ENCODE data around the gene DDX27.
A peak's percentile ranks its signal among the peaks of the same experiment; 100 is the strongest.

DDX27 gene

GRCh38 chr20:49262444-49262843, 43.2 kb downstream of the DDX27 start:
- Histone ChIP-seq H3K9ac (ENCODE audit: low read depth in 1 of 2, low read length in 2 of 2) (no peak overlapping the region), H3K27me3 (ENCODE audit: control insufficient read depth in 1 of 2, insufficient read depth in 2 of 2, low read length in 2 of 2) (no peaks in the 10 kb centered on the region), H3K4me1 (ENCODE audit: control insufficient read depth in 1 of 2, insufficient read depth in 2 of 2, low read length in 2 of 2) (peaks cover 5 to 14% of the 10 kb centered on the region in 2 donors), H3K9me3 (ENCODE audit: control insufficient read depth in 1 of 2, low read length in 2 of 2) (no peaks in the 10 kb centered on the region), H3K27ac (ENCODE audit: low read depth, low read length) (no peak overlapping the region), H3K4me3 (ENCODE audit: low read depth in 1 of 2, low read length in 2 of 2) (no peak overlapping the region), H3K36me3 (ENCODE audit: control insufficient read depth in 1 of 2, insufficient read depth in 2 of 2, low read length in 2 of 2) (peaks cover 23 to 71% of the 10 kb centered on the region in 2 donors)

- H3K36me3 ChIP-seq (ENCODE audit: control insufficient read depth in 1 of 2, insufficient read depth in 2 of 2, low read length in 2 of 2), result peaks cover 39 to 68% of the 10 kb centered on the region in 2 donors
- no peak overlapping the region for H3K27ac ChIP-seq (ENCODE audit: low read depth, low read length)
These were observed 48.1 kb downstream of the DDX27 start for GRCh38 chr20:49267327-49267726.

GRCh38 chr20:49268600-49269365, 49.6 kb downstream of the DDX27 start:
- peak overlapping the region in 1 of 2 donors; percentile 16 for H3K4me3 ChIP-seq (ENCODE audit: low read depth in 1 of 2, low read length in 2 of 2)
- peaks cover 32 to 64% of the 10 kb centered on the region in 2 donors for H3K36me3 ChIP-seq (ENCODE audit: control insufficient read depth in 1 of 2, insufficient read depth in 2 of 2, low read length in 2 of 2)
- H3K9ac ChIP-seq (ENCODE audit: low read depth in 1 of 2, low read length in 2 of 2), result no peak overlapping the region
- H3K4me1 ChIP-seq (ENCODE audit: control insufficient read depth in 1 of 2, insufficient read depth in 2 of 2, low read length in 2 of 2), result peaks cover 25 to 32% of the 10 kb centered on the region in 2 donors
- H3K27me3 ChIP-seq (ENCODE audit: control insufficient read depth in 1 of 2, insufficient read depth in 2 of 2, low read length in 2 of 2), result no peaks in the 10 kb centered on the region
- H3K27ac ChIP-seq (ENCODE audit: low read depth, low read length), result no peak overlapping the region
- H3K9me3 ChIP-seq (ENCODE audit: control insufficient read depth in 1 of 2, low read length in 2 of 2), result no peaks in the 10 kb centered on the region

More at GRCh38 chr20:49267327-49267726, 48.1 kb downstream of the DDX27 start:
- Histone ChIP-seq H3K4me1 (ENCODE audit: control insufficient read depth in 1 of 2, insufficient read depth in 2 of 2, low read length in 2 of 2) (peaks cover 23 to 25% of the 10 kb centered on the region in 2 donors), H3K4me3 (ENCODE audit: low read depth in 1 of 2, low read length in 2 of 2) (peak overlapping the region in 1 of 2 donors; percentile 2), H3K9me3 (ENCODE audit: control insufficient read depth in 1 of 2, low read length in 2 of 2) (no peaks in the 10 kb centered on the region), H3K27me3 (ENCODE audit: control insufficient read depth in 1 of 2, insufficient read depth in 2 of 2, low read length in 2 of 2) (no peaks in the 10 kb centered on the region), H3K9ac (ENCODE audit: low read depth in 1 of 2, low read length in 2 of 2) (no peak overlapping the region)

- H3K9me3 ChIP-seq (ENCODE audit: control insufficient read depth in 1 of 2, low read length in 2 of 2), result no peaks in the 10 kb centered on the region
- H3K27ac ChIP-seq (ENCODE audit: low read depth, low read length), result no peak overlapping the region
- peak overlapping the region; percentile 34 to 39 for H3K4me3 ChIP-seq (ENCODE audit: low read depth in 1 of 2, low read length in 2 of 2)
- H3K9ac ChIP-seq (ENCODE audit: low read depth in 1 of 2, low read length in 2 of 2), result no peak overlapping the region
- peaks cover 28 to 55% of the 10 kb centered on the region in 2 donors for H3K36me3 ChIP-seq (ENCODE audit: control insufficient read depth in 1 of 2, insufficient read depth in 2 of 2, low read length in 2 of 2)
- H3K27me3 ChIP-seq (ENCODE audit: control insufficient read depth in 1 of 2, insufficient read depth in 2 of 2, low read length in 2 of 2), result no peaks in the 10 kb centered on the region
- peaks cover 25 to 33% of the 10 kb centered on the region in 2 donors for H3K4me1 ChIP-seq (ENCODE audit: control insufficient read depth in 1 of 2, insufficient read depth in 2 of 2, low read length in 2 of 2)
These were observed 51.0 kb downstream of the DDX27 start for GRCh38 chr20:49270177-49270576.

- Histone ChIP-seq H3K4me3 (ENCODE audit: low read depth in 1 of 2, low read length in 2 of 2) (no peak overlapping the region), H3K36me3 (ENCODE audit: control insufficient read depth in 1 of 2, insufficient read depth in 2 of 2, low read length in 2 of 2) (peaks cover 28 to 52% of the 10 kb centered on the region in 2 donors), H3K9me3 (ENCODE audit: control insufficient read depth in 1 of 2, low read length in 2 of 2) (no peaks in the 10 kb centered on the region), H3K4me1 (ENCODE audit: control insufficient read depth in 1 of 2, insufficient read depth in 2 of 2, low read length in 2 of 2) (peaks cover 25 to 36% of the 10 kb centered on the region in 2 donors), H3K27ac (ENCODE audit: low read depth, low read length) (no peak overlapping the region), H3K27me3 (ENCODE audit: control insufficient read depth in 1 of 2, insufficient read depth in 2 of 2, low read length in 2 of 2) (no peaks in the 10 kb centered on the region), H3K9ac (ENCODE audit: low read depth in 1 of 2, low read length in 2 of 2) (no peak overlapping the region)
These were observed 51.5 kb downstream of the DDX27 start for GRCh38 chr20:49270736-49271135.

- Histone ChIP-seq H3K36me3 (ENCODE audit: control insufficient read depth in 1 of 2, insufficient read depth in 2 of 2, low read length in 2 of 2) (peaks cover 28 to 51% of the 10 kb centered on the region in 2 donors), H3K9me3 (ENCODE audit: control insufficient read depth in 1 of 2, low read length in 2 of 2) (no peaks in the 10 kb centered on the region), H3K4me1 (ENCODE audit: control insufficient read depth in 1 of 2, insufficient read depth in 2 of 2, low read length in 2 of 2) (peaks cover 27 to 35% of the 10 kb centered on the region in 2 donors)
These were observed 53.4 kb downstream of the DDX27 start for GRCh38 chr20:49272654-49273053.

GRCh38 chr20:49273696-49274277, 54.6 kb downstream of the DDX27 start:
- Histone ChIP-seq H3K36me3 (ENCODE audit: control insufficient read depth in 1 of 2, insufficient read depth in 2 of 2, low read length in 2 of 2) (peaks cover 28 to 50% of the 10 kb centered on the region in 2 donors), H3K27ac (ENCODE audit: low read depth, low read length) (no peak overlapping the region), H3K27me3 (ENCODE audit: control insufficient read depth in 1 of 2, insufficient read depth in 2 of 2, low read length in 2 of 2) (no peaks in the 10 kb centered on the region), H3K9ac (ENCODE audit: low read depth in 1 of 2, low read length in 2 of 2) (no peak overlapping the region), H3K4me1 (ENCODE audit: control insufficient read depth in 1 of 2, insufficient read depth in 2 of 2, low read length in 2 of 2) (peaks cover 26 to 35% of the 10 kb centered on the region in 2 donors), H3K9me3 (ENCODE audit: control insufficient read depth in 1 of 2, low read length in 2 of 2) (no peaks in the 10 kb centered on the region), H3K4me3 (ENCODE audit: low read depth in 1 of 2, low read length in 2 of 2) (no peak overlapping the region)

More at GRCh38 chr20:49272654-49273053, 53.4 kb downstream of the DDX27 start:
- Histone ChIP-seq H3K27me3 (ENCODE audit: control insufficient read depth in 1 of 2, insufficient read depth in 2 of 2, low read length in 2 of 2) (no peaks in the 10 kb centered on the region), H3K9ac (ENCODE audit: low read depth in 1 of 2, low read length in 2 of 2) (no peak overlapping the region), H3K4me3 (ENCODE audit: low read depth in 1 of 2, low read length in 2 of 2) (no peak overlapping the region), H3K27ac (ENCODE audit: low read depth, low read length) (no peak overlapping the region)

GRCh38 chr20:49275216-49275615, 56.0 kb downstream of the DDX27 start:
- no peak overlapping the region for H3K27ac ChIP-seq (ENCODE audit: low read depth, low read length)
- H3K4me1 ChIP-seq (ENCODE audit: control insufficient read depth in 1 of 2, insufficient read depth in 2 of 2, low read length in 2 of 2), result peaks cover 24 to 41% of the 10 kb centered on the region in 2 donors
- peak overlapping the region in 1 of 2 donors; percentile 88 for H3K4me3 ChIP-seq (ENCODE audit: low read depth in 1 of 2, low read length in 2 of 2)
- H3K27me3 ChIP-seq (ENCODE audit: control insufficient read depth in 1 of 2, insufficient read depth in 2 of 2, low read length in 2 of 2), result no peaks in the 10 kb centered on the region
- H3K36me3 ChIP-seq (ENCODE audit: control insufficient read depth in 1 of 2, insufficient read depth in 2 of 2, low read length in 2 of 2), result peaks cover 30 to 43% of the 10 kb centered on the region in 2 donors
- no peak overlapping the region for H3K9ac ChIP-seq (ENCODE audit: low read depth in 1 of 2, low read length in 2 of 2)
- H3K9me3 ChIP-seq (ENCODE audit: control insufficient read depth in 1 of 2, low read length in 2 of 2), result peaks cover 2 to 4% of the 10 kb centered on the region in 2 donors

- Histone ChIP-seq H3K4me3 (ENCODE audit: low read depth in 1 of 2, low read length in 2 of 2) (peak overlapping the region in 1 of 2 donors; percentile 88), H3K4me1 (ENCODE audit: control insufficient read depth in 1 of 2, insufficient read depth in 2 of 2, low read length in 2 of 2) (peaks cover 23 to 44% of the 10 kb centered on the region in 2 donors), H3K27me3 (ENCODE audit: control insufficient read depth in 1 of 2, insufficient read depth in 2 of 2, low read length in 2 of 2) (no peaks in the 10 kb centered on the region), H3K27ac (ENCODE audit: low read depth, low read length) (no peak overlapping the region), H3K36me3 (ENCODE audit: control insufficient read depth in 1 of 2, insufficient read depth in 2 of 2, low read length in 2 of 2) (peaks cover 31 to 43% of the 10 kb centered on the region in 2 donors), H3K9ac (ENCODE audit: low read depth in 1 of 2, low read length in 2 of 2) (peak overlapping the region in 1 of 2 donors; percentile 95), H3K9me3 (ENCODE audit: control insufficient read depth in 1 of 2, low read length in 2 of 2) (peaks cover 6 to 8% of the 10 kb centered on the region in 2 donors)
These were observed 56.4 kb downstream of the DDX27 start for GRCh38 chr20:49275636-49276035.

Data from duodenal mucosa (tissue), 2 donors.